WI38 (cell line): Measurements from ENCODE around the gene CENATAC.
A peak's percentile ranks its signal among the peaks of the same experiment; 100 is the strongest.

Source experiments
- H3K4me3 ChIP-seq: 2 replicates; pipeline ENCODE4 v1.5.1; 2011; ENCODE audit warnings: low read depth, mild to moderate bottlenecking, control low read depth, low read length
- TF ChIP-seq, protein P1 (sequence below): IDR thresholded peaks from 2 replicates; pipeline ENCODE4 v1.5.1; 2012; ENCODE audit warnings: low read depth, mild to moderate bottlenecking, control low read depth, low read length

The CENATAC gene

GRCh38 chr11:119041821-119042514 is 44.0 kb downstream of the CENATAC start:
- no peak overlapping the region for H3K4me3 ChIP-seq
- TF ChIP-seq, protein P1, sequence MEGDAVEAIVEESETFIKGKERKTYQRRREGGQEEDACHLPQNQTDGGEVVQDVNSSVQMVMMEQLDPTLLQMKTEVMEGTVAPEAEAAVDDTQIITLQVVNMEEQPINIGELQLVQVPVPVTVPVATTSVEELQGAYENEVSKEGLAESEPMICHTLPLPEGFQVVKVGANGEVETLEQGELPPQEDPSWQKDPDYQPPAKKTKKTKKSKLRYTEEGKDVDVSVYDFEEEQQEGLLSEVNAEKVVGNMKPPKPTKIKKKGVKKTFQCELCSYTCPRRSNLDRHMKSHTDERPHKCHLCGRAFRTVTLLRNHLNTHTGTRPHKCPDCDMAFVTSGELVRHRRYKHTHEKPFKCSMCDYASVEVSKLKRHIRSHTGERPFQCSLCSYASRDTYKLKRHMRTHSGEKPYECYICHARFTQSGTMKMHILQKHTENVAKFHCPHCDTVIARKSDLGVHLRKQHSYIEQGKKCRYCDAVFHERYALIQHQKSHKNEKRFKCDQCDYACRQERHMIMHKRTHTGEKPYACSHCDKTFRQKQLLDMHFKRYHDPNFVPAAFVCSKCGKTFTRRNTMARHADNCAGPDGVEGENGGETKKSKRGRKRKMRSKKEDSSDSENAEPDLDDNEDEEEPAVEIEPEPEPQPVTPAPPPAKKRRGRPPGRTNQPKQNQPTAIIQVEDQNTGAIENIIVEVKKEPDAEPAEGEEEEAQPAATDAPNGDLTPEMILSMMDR, result no peak

- TF ChIP-seq, protein P1, result no peak
Observed at GRCh38 chr11:119042927-119043326, 45.0 kb downstream of the CENATAC start.

DNA sequence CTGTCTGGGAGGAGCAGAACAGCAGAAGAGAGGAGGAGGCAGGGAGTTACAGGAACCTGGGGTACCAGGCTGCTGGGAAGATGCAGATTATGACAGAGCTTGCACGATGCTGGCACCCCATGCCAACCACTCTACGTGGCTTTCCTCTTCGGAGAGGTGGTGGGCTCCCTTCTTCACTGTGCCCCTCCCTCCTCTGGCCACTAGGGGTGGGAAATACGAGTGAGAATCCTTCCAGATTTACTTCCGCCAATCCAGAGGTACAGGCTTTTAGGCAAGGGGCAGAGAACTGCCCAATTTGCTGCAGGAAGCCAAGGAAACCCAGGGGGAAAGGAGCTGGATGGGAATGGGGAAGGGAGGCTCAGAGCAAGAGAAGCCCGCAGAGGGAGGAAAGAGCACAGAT is 46.8 kb downstream of the CENATAC start:
- TF ChIP-seq, protein P1, result 0 out of 2 replicates have a peak, but pooled peaks have one; percentile 16
- H3K4me3 ChIP-seq, result no peak overlapping the region

More at GRCh38 chr11:119042927-119043326, 45.0 kb downstream of the CENATAC start:
- no peak overlapping the region for H3K4me3 ChIP-seq

DNA sequence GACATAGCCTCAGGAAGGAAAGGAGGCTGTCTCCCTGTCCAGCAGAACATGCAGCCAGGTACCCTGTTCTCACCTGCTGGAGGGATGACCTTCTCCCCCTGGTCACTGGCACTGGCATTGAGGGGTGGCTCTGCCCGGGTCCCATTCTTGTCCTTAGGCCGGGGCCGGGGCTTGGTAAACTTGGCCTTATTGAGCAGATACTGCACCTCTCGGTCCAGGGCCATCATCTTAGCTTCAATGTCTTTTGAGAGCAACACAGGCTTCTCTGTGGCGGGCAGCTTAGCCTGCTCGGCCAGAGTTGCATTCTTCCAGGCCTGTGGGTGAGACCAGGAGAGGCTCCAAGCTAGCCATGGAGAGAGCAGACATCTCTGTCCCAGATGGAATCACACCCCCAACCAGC is 48.6 kb downstream of the CENATAC start:
- H3K4me3 ChIP-seq, result no peak overlapping the region
- TF ChIP-seq, protein P1, result no peak

GRCh38 chr11:119047205-119047604 is 49.3 kb downstream of the CENATAC start:
- TF ChIP-seq, protein P1, result no peak
- H3K4me3 ChIP-seq, result no peak overlapping the region

DNA sequence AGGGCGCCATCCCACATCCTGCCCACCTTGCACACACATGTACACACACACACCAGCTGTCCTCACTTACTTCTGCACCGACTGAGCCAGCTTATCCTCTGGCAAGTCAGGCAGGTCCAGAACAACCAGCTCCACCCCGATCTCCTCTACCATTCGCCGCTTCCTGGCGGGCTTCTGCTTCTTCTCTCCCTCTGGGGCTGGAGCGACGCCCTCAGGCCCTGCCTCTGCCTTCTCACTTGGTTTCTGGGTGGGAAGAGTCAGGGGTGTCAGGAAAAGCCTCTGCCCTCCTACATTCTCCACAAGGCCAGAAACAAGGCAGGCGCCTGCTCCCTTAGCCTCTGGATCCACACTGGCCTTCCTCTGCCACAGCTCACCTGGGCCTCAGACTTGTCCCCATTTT is 50.7 kb downstream of the CENATAC start:
- TF ChIP-seq, protein P1, result no peak
- H3K4me3 ChIP-seq, result no peak overlapping the region

- no peak overlapping the region for H3K4me3 ChIP-seq
- TF ChIP-seq, protein P1, result no peak
Observed at GRCh38 chr11:119049081-119049480, 51.1 kb downstream of the CENATAC start.
